A549 (cell line): ENCODE measurements around the gene RNF114. TPM values are rescaled to one million over a fixed set of nuclear protein-coding genes. Genes with fewer than 3 reads are reported as not detected.
A peak's percentile ranks its signal among the peaks of the same experiment; 100 is the strongest.
"Not testable (repeated sequence)": the region's sequence is repeated elsewhere in the genome, so short reads cannot be mapped to it uniquely, and the experiment has no call there.

ENCODE experiments used
- ATAC-seq, 2 experiments: fragments of 200-7000 bp in 1 of 2; fragments of >200 bp in 1 of 2; cut with Nextera tagmentation in 1 of 2; cut with Tn5 transposase in 1 of 2; 3 replicates each; pipeline versions ENCODE4 v1.8.0 to v1.9.1; 2018 to 2020; ENCODE audit warnings: mild to moderate bottlenecking in 1 of 2, moderate library complexity in 1 of 2
- CTCF ChIA-PET: fragments of 300-600 bp; sonication (Branson Sonifier 250); formaldehyde crosslinking; extraction: SDS; loops from one replicate; lab custom pipeline; 2021; ENCODE audit warnings: antibody characterized with exemption, inconsistent platforms; lab: Yijun Ruan, JAX
- POLR2A ChIA-PET: fragments of 350-600 bp; formaldehyde crosslinking; extraction: SDS; loops from one replicate; lab custom pipeline; 2021; ENCODE audit warnings: antibody characterized with exemption, inconsistent platforms; lab: Yijun Ruan, JAX
- DNase-seq, 2 experiments: peaks; one replicate each; pipeline versions ENCODE4 v3.0.0 to v3.0.0-alpha.2; 2011 to 2016; ENCODE audit warnings: low read depth in 1 of 2, low spot score in 1 of 2
- FAIRE-seq: peaks from 2 replicates; lab custom pipeline; 2011; peaks lifted over from hg19 to GRCh38; lab: Jason Lieb, UNC
- H3K27ac ChIP-seq, 2 experiments: fragments of >200 bp; sonication (Bioruptor Twin); formaldehyde crosslinking; 3 replicates each; pipeline ENCODE4 v1.5.1; 2016 to 2017
- H3K4me1 ChIP-seq: fragments of >200 bp; sonication (Bioruptor Twin); formaldehyde crosslinking; 3 replicates; pipeline ENCODE4 v1.6.1; 2016
- H3K4me2 ChIP-seq: fragments of >200 bp; sonication (Bioruptor Twin); formaldehyde crosslinking; 3 replicates; pipeline ENCODE4 v1.6.1; 2016
- H3K4me3 ChIP-seq: fragments of >200 bp; sonication (Bioruptor Twin); formaldehyde crosslinking; 3 replicates; pipeline ENCODE4 v1.5.1; 2016
- H3K9me3 ChIP-seq: fragments of >200 bp; sonication (Bioruptor Twin); formaldehyde crosslinking; 3 replicates; pipeline ENCODE4 v1.6.1; 2016
- BHLHE40 ChIP-seq: IDR thresholded peaks from 2 replicates; pipeline ENCODE4 v1.6.1; 2012; ENCODE audit warnings: low read depth, low read length, inconsistent platforms
- CTCF ChIP-seq: fragments of >200 bp; sonication (Bioruptor Twin); formaldehyde crosslinking; IDR thresholded peaks from 3 replicates; pipeline ENCODE4 v1.5.1; 2016
- E2F6 ChIP-seq: IDR thresholded peaks from 2 replicates; pipeline ENCODE4 v1.6.1; 2012; ENCODE audit warnings: low read depth, borderline replicate concordance
- EHF ChIP-seq: fragments of 250-450 bp; sonication (Bioruptor Pico); IDR thresholded peaks from 2 replicates; pipeline ENCODE4 v1.5.0; 2020; ENCODE audit warnings: mild to moderate bottlenecking
- ESRRA ChIP-seq: fragments of 150-350 bp; IDR thresholded peaks from 2 replicates; pipeline ENCODE4 v1.6.1; 2014; ENCODE audit warnings: mild to moderate bottlenecking, low read length, borderline replicate concordance
- FOSB ChIP-seq: fragments of 250-450 bp; sonication (Bioruptor Pico); IDR thresholded peaks from 2 replicates; pipeline ENCODE4 v1.5.0; 2020; ENCODE audit warnings: mild to moderate bottlenecking, moderate library complexity
- HDAC2 ChIP-seq: fragments of 200-600 bp; sonication (generic); IDR thresholded peaks from 2 replicates; pipeline ENCODE4 v1.6.1; 2016
- HOXB13 ChIP-seq: fragments of 250-450 bp; sonication (Bioruptor Pico); IDR thresholded peaks from 2 replicates; pipeline ENCODE4 v1.5.0; 2020; ENCODE audit warnings: low read depth, mild to moderate bottlenecking, moderate library complexity
- JUN ChIP-seq, 2 experiments: fragments of >200 bp; sonication (Bioruptor Twin); formaldehyde crosslinking; IDR thresholded peaks; 2 replicates in 1 of 2; 3 replicates in 1 of 2; pipeline ENCODE4 v1.6.1; 2016 to 2017
- JUNB ChIP-seq: fragments of >200 bp; sonication (Bioruptor Twin); formaldehyde crosslinking; IDR thresholded peaks from 2 replicates; pipeline ENCODE4 v1.6.1; 2016
- KDM5A ChIP-seq: fragments of 200-600 bp; sonication (generic); IDR thresholded peaks from 2 replicates; pipeline ENCODE4 v1.6.1; 2016; ENCODE audit warnings: antibody characterized with exemption, mild to moderate bottlenecking
- MAZ ChIP-seq: fragments of 150-350 bp; IDR thresholded peaks from 2 replicates; pipeline ENCODE4 v1.6.1; 2014; ENCODE audit warnings: antibody characterized with exemption, low read depth, low read length, borderline replicate concordance
- NFE2L2 ChIP-seq: fragments of 150-350 bp; conservative IDR thresholded peaks from 2 replicates; pipeline ENCODE4 v1.6.1; 2014; ENCODE audit warnings: low read length
- PBX3 ChIP-seq: IDR thresholded peaks from 2 replicates; pipeline ENCODE4 v1.6.1; 2012
- POLR2AphosphoS2 ChIP-seq: conservative IDR thresholded peaks from 2 replicates; pipeline ENCODE4 v1.6.1; 2012; ENCODE audit warnings: low read length, improper control_type of control experiment, inconsistent platforms
- RCOR1 ChIP-seq: fragments of 150-350 bp; IDR thresholded peaks from 2 replicates; pipeline ENCODE4 v1.6.1; 2014; ENCODE audit warnings: antibody characterized with exemption, low read length, low read depth
- RFX5 ChIP-seq: fragments of 450-650 bp; IDR thresholded peaks from 2 replicates; pipeline ENCODE4 v1.7.1; 2014; ENCODE audit warnings: antibody characterized with exemption, mild to moderate bottlenecking, moderate library complexity
- SMC3 ChIP-seq: fragments of >200 bp; sonication (Bioruptor Twin); formaldehyde crosslinking; IDR thresholded peaks from 3 replicates; pipeline ENCODE4 v1.6.1; 2018; ENCODE audit warnings: inconsistent platforms
- ZFP36 ChIP-seq: fragments of 450-650 bp; IDR thresholded peaks from 2 replicates; pipeline ENCODE4 v1.6.1; 2014; ENCODE audit warnings: borderline replicate concordance; ENCODE audit not compliant: partially characterized antibody
- WGBS: methylation state at CpG from one replicate; pipeline ENCODE4 v1.1.6; 2017; ENCODE audit errors: missing lambda C conversion rate; 5-methylcytosine and 5-hydroxymethylcytosine counted together
- polyA plus RNA-seq, 4 experiments: library from polyadenylated mRNA; depleted of rRNA in 3 of 4; stranded (reverse); fragments of >200 nt; fragmentation: RNase III in 1 of 4; extraction: RNeasy Plus Mini Kit Qiagen cat#74134 plus additional on column Dnase treatment in 1 of 4; gene quantifications; 2 replicates in 3 of 4; 3 replicates in 1 of 4; pipeline ENCODE4 v1.2.3, GENCODE V29; 2011 to 2017

Gene RNF114
- polyA plus RNA-seq, 2 of the 4 experiments (the other 2 are of a cell fraction) = 43.1 to 44.8 TPM

- ChIA-PET CTCF (interaction anchor here (0.7 to 3.4 kb wide), 7 partner anchors 9 to 128 kb away, joined by 3 to 17 read pairs (median 5); no protein-coding TSS in a partner anchor), POLR2A (no interaction called here)
- no peaks in the 10 kb centered on the region for H3K9me3 ChIP-seq
- TF ChIP-seq JUN (IDR thresholded peaks at IDR 0.05) (no peak), ESRRA (no peak), HDAC2 (no peak), FOSB (CRISPR knock-in tag) (no peak), JUNB (no peak)
- H3K4me3 ChIP-seq = no peak overlapping the region
- ATAC-seq = no peak
- FAIRE-seq = no peak
- no peaks in the 10 kb centered on the region for H3K4me1 ChIP-seq
- no peak overlapping the region for H3K27ac ChIP-seq
- no peak overlapping the region for H3K4me2 ChIP-seq
- no peak for DNase-seq
- WGBS = 96% methylated on average over 12 of the region's 18 CpGs
These were observed 20.5 kb downstream of the RNF114 start for GRCh38 chr20:49956689-49957088.

GRCh38 chr20:49957089-49957938 is 21.1 kb downstream of the RNF114 start:
- ATAC-seq, H3K4me3 ChIP-seq, H3K9me3 ChIP-seq, H3K27ac ChIP-seq, POLR2A ChIA-PET, H3K4me2 ChIP-seq, H3K4me1 ChIP-seq, FAIRE-seq: not testable (repeated sequence)
- DNase-seq = peak in 1 of 2 experiments; percentile 52
- CTCF ChIA-PET = interaction anchor here (1.1 to 3.4 kb wide), 6 partner anchors 8 to 128 kb away, joined by 3 to 17 read pairs (median 4); no protein-coding TSS in a partner anchor
- 93% methylated on average over 10 of the region's 12 CpGs for WGBS

- Histone ChIP-seq H3K4me3 (no peak overlapping the region), H3K4me2 (no peak overlapping the region), H3K9me3 (no peaks in the 10 kb centered on the region)
- no peak for ATAC-seq
- TF ChIP-seq CTCF (no peak), POLR2AphosphoS2 (no peak), E2F6 (no peak), ZFP36 (no peak), RCOR1 (no peak), FOSB (CRISPR knock-in tag) (no peak), MAZ (no peak), HOXB13 (CRISPR knock-in tag) (no peak), BHLHE40 (no peak), RFX5 (no peak), EHF (CRISPR knock-in tag) (no peak), KDM5A (no peak), JUNB (no peak), PBX3 (no peak), SMC3 (no peak), NFE2L2 (no peak)
- TF ChIP-seq, all 56 proteins: peak for 0
- no peak for DNase-seq
- ChIA-PET CTCF (interaction anchor here (0.7 to 11.4 kb wide), 2 partner anchors 19 to 548 kb away, joined by 3 to 90 read pairs; no protein-coding TSS in a partner anchor), POLR2A (interaction anchor here (0.7 kb wide), 1 partner anchor 75 kb away, joined by 4 read pairs; no protein-coding TSS in a partner anchor)
- Histone ChIP-seq H3K27ac (no peak overlapping the region), H3K4me1 (peaks cover 7% of the 10 kb centered on the region; the same call in 2 of the 3 replicates)
- 72% methylated on average over 4 of the region's 4 CpGs for WGBS
- FAIRE-seq = no peak
These were observed 25.2 kb downstream of the RNF114 start for GRCh38 chr20:49961413-49961812.
